ENCODE data around the gene ARFGAP1. TPM values are rescaled to one million over a fixed set of nuclear protein-coding genes. Genes with fewer than 3 reads are reported as not detected.

ARFGAP1 gene
- total RNA-seq, 1 donor from 2014 or later: 93.8 TPM

GRCh38 chr20:63314015-63314471 is 41.4 kb downstream of the ARFGAP1 start:
- no peak overlapping the region for H3K4me3 Mint-ChIP-seq (ENCODE audit: low read depth)
- intact Hi-C loops (cut with micrococcal nuclease): no loop called here
- H3K9me3 Mint-ChIP-seq: no peaks in the 10 kb centered on the region
- no peaks in the 10 kb centered on the region for H3K27me3 Mint-ChIP-seq (ENCODE audit: low read depth)
- H3K27ac Mint-ChIP-seq: no peak overlapping the region
- no peak for DNase-seq (ENCODE audit: low spot score)
- H3K4me1 Mint-ChIP-seq (ENCODE audit: low read depth): no peaks in the 10 kb centered on the region
- no peaks in the 10 kb centered on the region for H3K36me3 Mint-ChIP-seq (ENCODE audit: low read depth)

- no peak overlapping the region for H3K27ac Mint-ChIP-seq
- H3K4me3 Mint-ChIP-seq (ENCODE audit: low read depth): no peak overlapping the region
- no peaks in the 10 kb centered on the region for H3K4me1 Mint-ChIP-seq (ENCODE audit: low read depth)
- H3K27me3 Mint-ChIP-seq (ENCODE audit: low read depth): no peaks in the 10 kb centered on the region
- no peaks in the 10 kb centered on the region for H3K9me3 Mint-ChIP-seq
- intact Hi-C loops (cut with micrococcal nuclease): no loop called here
- no peaks in the 10 kb centered on the region for H3K36me3 Mint-ChIP-seq (ENCODE audit: low read depth)
- no peak for DNase-seq (ENCODE audit: low spot score)
Observed at GRCh38 chr20:63314566-63315239, 42.1 kb downstream of the ARFGAP1 start.

- Mint-ChIP-seq H3K4me1 (ENCODE audit: low read depth) (no peaks in the 10 kb centered on the region), H3K36me3 (ENCODE audit: low read depth) (no peaks in the 10 kb centered on the region), H3K27ac (no peak overlapping the region), H3K9me3 (no peaks in the 10 kb centered on the region), H3K27me3 (ENCODE audit: low read depth) (no peaks in the 10 kb centered on the region), H3K4me3 (ENCODE audit: low read depth) (no peak overlapping the region)
- intact Hi-C loops (cut with micrococcal nuclease): no loop called here
- DNase-seq (ENCODE audit: low spot score): no peak
Observed at GRCh38 chr20:63315240-63315689, 42.7 kb downstream of the ARFGAP1 start.

GRCh38 chr20:63315731-63316491 is 43.3 kb downstream of the ARFGAP1 start:
- DNase-seq (ENCODE audit: low spot score): no peak
- Mint-ChIP-seq H3K36me3 (ENCODE audit: low read depth) (no peaks in the 10 kb centered on the region), H3K4me1 (ENCODE audit: low read depth) (no peaks in the 10 kb centered on the region), H3K27ac (no peak overlapping the region), H3K4me3 (ENCODE audit: low read depth) (no peak overlapping the region), H3K27me3 (ENCODE audit: low read depth) (no peaks in the 10 kb centered on the region), H3K9me3 (no peaks in the 10 kb centered on the region)
- intact Hi-C loops (cut with micrococcal nuclease): no loop called here

GRCh38 chr20:63316502-63316921 is 43.9 kb downstream of the ARFGAP1 start:
- Mint-ChIP-seq H3K9me3 (no peaks in the 10 kb centered on the region), H3K36me3 (ENCODE audit: low read depth) (no peaks in the 10 kb centered on the region), H3K4me3 (ENCODE audit: low read depth) (no peak overlapping the region), H3K27ac (no peak overlapping the region), H3K27me3 (ENCODE audit: low read depth) (no peaks in the 10 kb centered on the region), H3K4me1 (ENCODE audit: low read depth) (no peaks in the 10 kb centered on the region)
- intact Hi-C loops (cut with micrococcal nuclease): no loop called here
- DNase-seq (ENCODE audit: low spot score): no peak

- H3K4me3 Mint-ChIP-seq (ENCODE audit: low read depth): no peak overlapping the region
- H3K27ac Mint-ChIP-seq: no peak overlapping the region
- intact Hi-C loops (cut with micrococcal nuclease): no loop called here
- DNase-seq (ENCODE audit: low spot score): no peak
- H3K4me1 Mint-ChIP-seq (ENCODE audit: low read depth): no peaks in the 10 kb centered on the region
- no peaks in the 10 kb centered on the region for H3K9me3 Mint-ChIP-seq
- no peaks in the 10 kb centered on the region for H3K27me3 Mint-ChIP-seq (ENCODE audit: low read depth)
- H3K36me3 Mint-ChIP-seq (ENCODE audit: low read depth): no peaks in the 10 kb centered on the region
Observed at GRCh38 chr20:63317061-63317460, 44.4 kb downstream of the ARFGAP1 start.

- no peaks in the 10 kb centered on the region for H3K4me1 Mint-ChIP-seq (ENCODE audit: low read depth)
- no peaks in the 10 kb centered on the region for H3K9me3 Mint-ChIP-seq
- intact Hi-C loops (cut with micrococcal nuclease): no loop called here
Observed at GRCh38 chr20:63317601-63318291, 45.1 kb downstream of the ARFGAP1 start.

GRCh38 chr20:63318391-63319163 is 46.0 kb downstream of the ARFGAP1 start:
- no peaks in the 10 kb centered on the region for H3K4me1 Mint-ChIP-seq (ENCODE audit: low read depth)
- no peak overlapping the region for H3K27ac Mint-ChIP-seq
- H3K27me3 Mint-ChIP-seq (ENCODE audit: low read depth): peaks cover under 1% of the 10 kb centered on the region
- no peaks in the 10 kb centered on the region for H3K9me3 Mint-ChIP-seq
- no peaks in the 10 kb centered on the region for H3K36me3 Mint-ChIP-seq (ENCODE audit: low read depth)
- intact Hi-C loops (cut with micrococcal nuclease): no loop called here
- no peak for DNase-seq (ENCODE audit: low spot score)
- H3K4me3 Mint-ChIP-seq (ENCODE audit: low read depth): no peak overlapping the region

More at GRCh38 chr20:63317601-63318291, 45.1 kb downstream of the ARFGAP1 start:
- Mint-ChIP-seq H3K27me3 (ENCODE audit: low read depth) (no peaks in the 10 kb centered on the region), H3K4me3 (ENCODE audit: low read depth) (no peak overlapping the region), H3K36me3 (ENCODE audit: low read depth) (no peaks in the 10 kb centered on the region), H3K27ac (no peak overlapping the region)
- DNase-seq (ENCODE audit: low spot score): no peak

GRCh38 chr20:63319164-63320040 is 46.8 kb downstream of the ARFGAP1 start:
- no peak for DNase-seq (ENCODE audit: low spot score)
- no peaks in the 10 kb centered on the region for H3K36me3 Mint-ChIP-seq (ENCODE audit: low read depth)
- intact Hi-C loops (cut with micrococcal nuclease): no loop called here
- H3K9me3 Mint-ChIP-seq: no peaks in the 10 kb centered on the region
- H3K4me1 Mint-ChIP-seq (ENCODE audit: low read depth): no peaks in the 10 kb centered on the region
- H3K4me3 Mint-ChIP-seq (ENCODE audit: low read depth): no peak overlapping the region
- H3K27ac Mint-ChIP-seq: no peak overlapping the region
- peaks cover 7% of the 10 kb centered on the region for H3K27me3 Mint-ChIP-seq (ENCODE audit: low read depth)

GRCh38 chr20:63320041-63320511 is 47.5 kb downstream of the ARFGAP1 start:
- intact Hi-C loops (cut with micrococcal nuclease): no loop called here
- Mint-ChIP-seq H3K4me3 (ENCODE audit: low read depth) (no peak overlapping the region), H3K27me3 (ENCODE audit: low read depth) (peaks cover 7% of the 10 kb centered on the region), H3K27ac (no peak overlapping the region), H3K9me3 (no peaks in the 10 kb centered on the region), H3K36me3 (ENCODE audit: low read depth) (no peaks in the 10 kb centered on the region), H3K4me1 (ENCODE audit: low read depth) (no peaks in the 10 kb centered on the region)
- DNase-seq (ENCODE audit: low spot score): no peak

- no peak for DNase-seq (ENCODE audit: low spot score)
- no peaks in the 10 kb centered on the region for H3K36me3 Mint-ChIP-seq (ENCODE audit: low read depth)
- peaks cover 7% of the 10 kb centered on the region for H3K27me3 Mint-ChIP-seq (ENCODE audit: low read depth)
- no peaks in the 10 kb centered on the region for H3K4me1 Mint-ChIP-seq (ENCODE audit: low read depth)
- intact Hi-C loops (cut with micrococcal nuclease): no loop called here
- no peaks in the 10 kb centered on the region for H3K9me3 Mint-ChIP-seq
- no peak overlapping the region for H3K4me3 Mint-ChIP-seq (ENCODE audit: low read depth)
- no peak overlapping the region for H3K27ac Mint-ChIP-seq
Observed at GRCh38 chr20:63320616-63321147, 48.1 kb downstream of the ARFGAP1 start.
